HCT116 (cell line): ENCODE data around the gene ANKRD63. TPM values are rescaled to one million over a fixed set of nuclear protein-coding genes. Genes with fewer than 3 reads are reported as not detected.

ENCODE experiments used
- ATAC-seq: fragments of 200-7000 bp; cut with Tn5 transposase; 2 replicates; pipeline ENCODE4 v1.9.1; 2020; ENCODE audit warnings: mild to moderate bottlenecking, moderate library complexity
- BruUV-seq: library from RNA; stranded (reverse); fragments of 400-500 nt; replicated peaks from 2 replicates; lab custom pipeline; 2021; lab: Mats Ljungman, UMichigan
- CTCF ChIA-PET: fragments of 300-600 bp; sonication (Branson Sonifier 250); formaldehyde crosslinking; loops from one replicate; lab custom pipeline; 2021; ENCODE audit warnings: antibody characterized with exemption; lab: Charles Lee
- POLR2A ChIA-PET: fragments of 300-600, 350-600 bp; sonication (Branson Sonifier 250); formaldehyde crosslinking; loops from one replicate; lab custom pipeline; 2021; ENCODE audit warnings: antibody characterized with exemption; lab: Charles Lee
- RAD21 ChIA-PET, 2 experiments: fragments of 300-600 bp; sonication (Branson Sonifier 250); formaldehyde crosslinking; loops; one replicate each; lab custom pipeline; 2023; ENCODE audit warnings: low total read pairs in 2 of 2; ENCODE audit not compliant: uncharacterized antibody in 2 of 2, unreplicated experiment in 2 of 2, low non-redundant PET in 1 of 2; lab: Charles Lee
- DNase-seq: peaks from one replicate; pipeline ENCODE4 v3.0.0-alpha.2; 2010; ENCODE audit warnings: low read depth, low spot score
- H2AFZ ChIP-seq: fragments of 200-600 bp; shearing (Covaris generic), sonication (generic); 2 replicates; pipeline ENCODE4 v1.6.1; 2017; ENCODE audit warnings: low read depth, mixed run types, mixed read lengths, antibody characterized with exemption, low read length; ENCODE audit not compliant: poor library complexity, severe bottlenecking
- H3K27ac ChIP-seq: 2 replicates; pipeline ENCODE4 v1.5.1; 2012; ENCODE audit warnings: low read depth, low read length
- H3K27me3 ChIP-seq: fragments of 200-600 bp; sonication (generic); 2 replicates; pipeline ENCODE4 v1.6.1; 2016; ENCODE audit warnings: mixed run types, low read length, mixed read lengths; ENCODE audit not compliant: insufficient read depth
- H3K36me3 ChIP-seq, 2 experiments: fragments of 200-500 bp in 1 of 2; fragments of 200-600 bp in 1 of 2; sonication (Bioruptor generic) in 1 of 2; sonication (generic) in 1 of 2; 2 replicates each; pipeline versions ENCODE4 v1.5.1 to v1.6.1; 2014 to 2016; ENCODE audit warnings: low read length in 2 of 2, inconsistent platforms in 1 of 2, mixed read lengths in 1 of 2, mixed run types in 1 of 2; ENCODE audit not compliant: insufficient read depth in 2 of 2, control insufficient read depth in 1 of 2
- H3K4me1 ChIP-seq, 2 experiments: fragments of 200-600 bp in 1 of 2; sonication (generic) in 1 of 2; 2 replicates each; pipeline versions ENCODE4 v1.5.1 to v1.6.1; 2012 to 2017; ENCODE audit warnings: low read length in 2 of 2, inconsistent platforms in 1 of 2, mild to moderate bottlenecking in 1 of 2, mixed read lengths in 1 of 2, mixed run types in 1 of 2, moderate library complexity in 1 of 2; ENCODE audit not compliant: insufficient read depth in 2 of 2, control insufficient read depth in 1 of 2
- H3K4me2 ChIP-seq: fragments of 200-600 bp; sonication (generic); 2 replicates; pipeline ENCODE4 v1.6.1; 2017; ENCODE audit warnings: mixed run types, low read length, mixed read lengths
- H3K4me3 ChIP-seq, 2 experiments: fragments of 200-600 bp in 1 of 2; sonication (generic) in 1 of 2; replicated peaks in 1 of 2; 2 replicates each; pipeline ENCODE4 v1.5.1; 2011 to 2016; ENCODE audit warnings: low read length in 2 of 2, control low read depth in 1 of 2, low read depth in 1 of 2, mild to moderate bottlenecking in 1 of 2, mixed read lengths in 1 of 2, mixed run types in 1 of 2
- H3K79me2 ChIP-seq: fragments of 200-600 bp; sonication (generic); 2 replicates; pipeline ENCODE4 v1.6.1; 2017; ENCODE audit warnings: mild to moderate bottlenecking, mixed run types, low read length, moderate library complexity, mixed read lengths; ENCODE audit not compliant: insufficient read depth
- H3K9ac ChIP-seq: fragments of 200-600 bp; sonication (generic); 2 replicates; pipeline ENCODE4 v1.6.1; 2016; ENCODE audit warnings: low read length, mixed read lengths
- H3K9me2 ChIP-seq: fragments of 200-600 bp; sonication (generic), shearing (Covaris generic); 2 replicates; pipeline ENCODE4 v1.6.1; 2017; ENCODE audit warnings: mixed run types, mild to moderate bottlenecking, moderate library complexity; ENCODE audit not compliant: insufficient read depth
- H3K9me3 ChIP-seq, 2 experiments: fragments of 200-500 bp in 1 of 2; fragments of 200-600 bp in 1 of 2; sonication (Bioruptor generic) in 1 of 2; sonication (generic) in 1 of 2; 2 replicates each; pipeline ENCODE4 v1.6.1; 2014 to 2017; ENCODE audit warnings: low read length in 2 of 2, mixed read lengths in 2 of 2, inconsistent platforms in 1 of 2, low read depth in 1 of 2, mild to moderate bottlenecking in 1 of 2, mixed run types in 1 of 2, moderate library complexity in 1 of 2; ENCODE audit not compliant: control insufficient read depth in 1 of 2, insufficient read depth in 1 of 2
- H4K20me1 ChIP-seq: fragments of 200-600 bp; sonication (generic), shearing (Covaris generic); 2 replicates; pipeline ENCODE4 v1.6.1; 2017; ENCODE audit warnings: mixed run types, mild to moderate bottlenecking, moderate library complexity; ENCODE audit not compliant: insufficient read depth
- CBX3 ChIP-seq: IDR thresholded peaks from 2 replicates; pipeline ENCODE4 v1.6.1; 2012; ENCODE audit warnings: low read depth
- CEBPB ChIP-seq: IDR thresholded peaks from 2 replicates; pipeline ENCODE4 v1.6.1; 2012; ENCODE audit warnings: low read depth
- EGR1 ChIP-seq: IDR thresholded peaks from 2 replicates; pipeline ENCODE4 v1.6.1; 2012; ENCODE audit warnings: low read depth
- ELF1 ChIP-seq: IDR thresholded peaks from 2 replicates; pipeline ENCODE4 v1.6.1; 2012; ENCODE audit warnings: low read depth, borderline replicate concordance
- EZH2 ChIP-seq: fragments of 200-600 bp; sonication (generic); IDR thresholded peaks from 2 replicates; pipeline ENCODE4 v1.6.1; 2017; ENCODE audit warnings: antibody characterized with exemption, mixed run types
- EZH2phosphoT487 ChIP-seq: fragments of 200-600 bp; IDR thresholded peaks from 2 replicates; pipeline ENCODE4 v1.6.1; 2018; ENCODE audit warnings: antibody characterized with exemption, borderline replicate concordance
- FOSL1 ChIP-seq: IDR thresholded peaks from 2 replicates; pipeline ENCODE4 v1.6.1; 2012; ENCODE audit warnings: low read depth
- POLR2A ChIP-seq: IDR thresholded peaks from 2 replicates; pipeline ENCODE4 v1.7.0; 2011; ENCODE audit warnings: borderline replicate concordance; ENCODE audit not compliant: insufficient read depth, insufficient read length; ENCODE audit errors: extremely low read depth
- POLR2AphosphoS5 ChIP-seq: IDR thresholded peaks from 2 replicates; pipeline ENCODE4 v1.6.1; 2011; ENCODE audit warnings: mild to moderate bottlenecking, low read depth, low read length, moderate library complexity
- RAD21 ChIP-seq: IDR thresholded peaks from 2 replicates; pipeline ENCODE4 v1.6.1; 2012; ENCODE audit warnings: low read depth, mild to moderate bottlenecking
- SIN3A ChIP-seq: IDR thresholded peaks from 2 replicates; pipeline ENCODE4 v1.6.1; 2012; ENCODE audit warnings: low read depth
- SRF ChIP-seq: IDR thresholded peaks from 2 replicates; pipeline ENCODE4 v1.6.1; 2012; ENCODE audit warnings: low read depth
- YY1 ChIP-seq: IDR thresholded peaks from 2 replicates; pipeline ENCODE4 v1.6.1; 2011; ENCODE audit warnings: low read length, low read depth, moderate library complexity, mild to moderate bottlenecking; ENCODE audit not compliant: insufficient replicate concordance; ENCODE audit errors: extremely low read depth
- ZFX ChIP-seq: fragments of 450-650 bp; IDR thresholded peaks from 2 replicates; pipeline ENCODE4 v1.6.1; 2017
- ZNF274 ChIP-seq: fragments of 200-500 bp; sonication (Bioruptor generic); IDR thresholded peaks from 2 replicates; pipeline ENCODE4 v1.6.1; 2014; ENCODE audit warnings: mild to moderate bottlenecking, low read depth, low read length, inconsistent platforms
- intact Hi-C: fragments of 100-400 bp; cut with micrococcal nuclease; formaldehyde crosslinking; loops from 2 replicates; pipeline ENCODE4 v1.10.0; 2022
- total RNA-seq: library from RNA; stranded (reverse); gene quantifications from one replicate; pipeline ENCODE4 v1.2.1, GENCODE V29; 2021; ENCODE audit not compliant: unreplicated experiment
- TF ChIP-seq, protein P1 (sequence below): IDR thresholded peaks from 2 replicates; pipeline ENCODE4 v1.6.1; 2011; ENCODE audit warnings: mild to moderate bottlenecking, low read length, moderate library complexity; ENCODE audit not compliant: insufficient replicate concordance; ENCODE audit errors: extremely low read depth
- TF ChIP-seq, protein P2 (sequence below): IDR thresholded peaks from 2 replicates; pipeline ENCODE4 v1.6.1; 2012
- TF ChIP-seq, protein P3 (sequence below), 3 experiments: fragments of 200-600 bp in 1 of 3; sonication (generic) in 1 of 3; IDR thresholded peaks in 2 of 3; conservative IDR thresholded peaks in 1 of 3; 2 replicates each; pipeline ENCODE4 v1.5.1; 2012 to 2017; ENCODE audit warnings: low read depth in 2 of 3, low read length in 2 of 3, antibody characterized with exemption in 1 of 3, borderline replicate concordance in 1 of 3, control low read depth in 1 of 3, mild to moderate bottlenecking in 1 of 3, mixed read lengths in 1 of 3, mixed run types in 1 of 3, moderate library complexity in 1 of 3; ENCODE audit not compliant: insufficient read depth in 1 of 3
- TF ChIP-seq, protein P4 (sequence below): IDR thresholded peaks from 2 replicates; pipeline ENCODE4 v1.6.1; 2012
- TF ChIP-seq, protein P5 (sequence below): IDR thresholded peaks from 2 replicates; pipeline ENCODE4 v1.6.1; 2012; ENCODE audit warnings: low read depth

ANKRD63 gene
- total RNA-seq, 1 experiment from 2014 or later = 0.89 TPM

DNA sequence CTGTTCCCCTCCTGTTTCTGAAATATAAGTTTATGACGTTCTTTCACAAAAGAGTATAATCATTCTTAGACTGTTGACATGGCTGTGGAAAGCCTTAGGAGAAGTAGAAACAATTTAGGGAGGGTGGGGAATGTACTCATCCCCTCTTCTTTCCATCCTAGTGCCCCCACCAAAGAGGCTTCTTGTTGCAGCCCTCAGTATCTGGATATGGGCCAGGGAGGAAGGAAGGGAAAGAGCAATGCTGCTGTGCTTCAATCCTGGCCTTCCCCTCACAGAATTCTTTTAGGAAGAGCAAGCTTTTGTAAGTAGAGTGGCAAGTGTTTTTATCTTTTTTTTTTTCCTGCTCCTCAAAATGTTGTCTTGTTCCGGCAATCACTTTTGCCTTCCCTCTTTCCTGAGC is 42.3 kb upstream of the ANKRD63 start:
- TSS peak; percentile 54 for BruUV-seq

More for the DNA sequence above, 42.3 kb upstream of the ANKRD63 start:
- ChIA-PET POLR2A (interaction anchor here (2.3 kb wide), 1 partner anchor 13 kb away, joined by 6 read pairs; no protein-coding TSS in a partner anchor), RAD21 (no interaction called here), CTCF (interaction anchor here (5.9 kb wide), 1 partner anchor 14 kb away, joined by 55 read pairs; the partner anchor contains the start of gene CCDC9B)
- H3K36me3 ChIP-seq = no peaks in the 10 kb centered on the region
- ATAC-seq = no peak
- no peak overlapping the region for H3K27ac ChIP-seq
- H3K9ac ChIP-seq = no peak overlapping the region
- H3K4me2 ChIP-seq = no peak overlapping the region
- H3K4me1 ChIP-seq = peaks cover 4 to 18% of the 10 kb centered on the region in 2 experiments; a peak in 3 of 4 replicates
- no peaks in the 10 kb centered on the region for H3K27me3 ChIP-seq
- no peaks in the 10 kb centered on the region for H3K9me2 ChIP-seq
- H3K4me3 ChIP-seq = no peak overlapping the region
- no peaks in the 10 kb centered on the region for H4K20me1 ChIP-seq
- no peak overlapping the region for H2AFZ ChIP-seq
- intact Hi-C loops = no loop called here
- no peak for DNase-seq
- no peak for TF ChIP-seq ZNF274
- no peak for TF ChIP-seq CEBPB
- no peak for TF ChIP-seq FOSL1
- TF ChIP-seq EGR1 = no peak
- TF ChIP-seq, protein P1, sequence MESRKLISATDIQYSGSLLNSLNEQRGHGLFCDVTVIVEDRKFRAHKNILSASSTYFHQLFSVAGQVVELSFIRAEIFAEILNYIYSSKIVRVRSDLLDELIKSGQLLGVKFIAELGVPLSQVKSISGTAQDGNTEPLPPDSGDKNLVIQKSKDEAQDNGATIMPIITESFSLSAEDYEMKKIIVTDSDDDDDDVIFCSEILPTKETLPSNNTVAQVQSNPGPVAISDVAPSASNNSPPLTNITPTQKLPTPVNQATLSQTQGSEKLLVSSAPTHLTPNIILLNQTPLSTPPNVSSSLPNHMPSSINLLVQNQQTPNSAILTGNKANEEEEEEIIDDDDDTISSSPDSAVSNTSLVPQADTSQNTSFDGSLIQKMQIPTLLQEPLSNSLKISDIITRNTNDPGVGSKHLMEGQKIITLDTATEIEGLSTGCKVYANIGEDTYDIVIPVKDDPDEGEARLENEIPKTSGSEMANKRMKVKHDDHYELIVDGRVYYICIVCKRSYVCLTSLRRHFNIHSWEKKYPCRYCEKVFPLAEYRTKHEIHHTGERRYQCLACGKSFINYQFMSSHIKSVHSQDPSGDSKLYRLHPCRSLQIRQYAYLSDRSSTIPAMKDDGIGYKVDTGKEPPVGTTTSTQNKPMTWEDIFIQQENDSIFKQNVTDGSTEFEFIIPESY = no peak
- TF ChIP-seq EZH2 = no peak
- TF ChIP-seq, protein P2, sequence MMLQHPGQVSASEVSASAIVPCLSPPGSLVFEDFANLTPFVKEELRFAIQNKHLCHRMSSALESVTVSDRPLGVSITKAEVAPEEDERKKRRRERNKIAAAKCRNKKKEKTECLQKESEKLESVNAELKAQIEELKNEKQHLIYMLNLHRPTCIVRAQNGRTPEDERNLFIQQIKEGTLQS = no peak
- no peak for TF ChIP-seq ELF1
- TF ChIP-seq YY1 = no peak
- no peak for TF ChIP-seq ZFX
- TF ChIP-seq POLR2A = no peak
- TF ChIP-seq, protein P3, sequence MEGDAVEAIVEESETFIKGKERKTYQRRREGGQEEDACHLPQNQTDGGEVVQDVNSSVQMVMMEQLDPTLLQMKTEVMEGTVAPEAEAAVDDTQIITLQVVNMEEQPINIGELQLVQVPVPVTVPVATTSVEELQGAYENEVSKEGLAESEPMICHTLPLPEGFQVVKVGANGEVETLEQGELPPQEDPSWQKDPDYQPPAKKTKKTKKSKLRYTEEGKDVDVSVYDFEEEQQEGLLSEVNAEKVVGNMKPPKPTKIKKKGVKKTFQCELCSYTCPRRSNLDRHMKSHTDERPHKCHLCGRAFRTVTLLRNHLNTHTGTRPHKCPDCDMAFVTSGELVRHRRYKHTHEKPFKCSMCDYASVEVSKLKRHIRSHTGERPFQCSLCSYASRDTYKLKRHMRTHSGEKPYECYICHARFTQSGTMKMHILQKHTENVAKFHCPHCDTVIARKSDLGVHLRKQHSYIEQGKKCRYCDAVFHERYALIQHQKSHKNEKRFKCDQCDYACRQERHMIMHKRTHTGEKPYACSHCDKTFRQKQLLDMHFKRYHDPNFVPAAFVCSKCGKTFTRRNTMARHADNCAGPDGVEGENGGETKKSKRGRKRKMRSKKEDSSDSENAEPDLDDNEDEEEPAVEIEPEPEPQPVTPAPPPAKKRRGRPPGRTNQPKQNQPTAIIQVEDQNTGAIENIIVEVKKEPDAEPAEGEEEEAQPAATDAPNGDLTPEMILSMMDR (IDR thresholded peaks at IDR 0.05 in 2 of 3, conservative IDR thresholded peaks at IDR 0.05 in 1 of 3; ENCODE audit: borderline replicate concordance in 1 of 3, insufficient read depth in 1 of 3, low read depth in 2 of 3, low read length in 2 of 3) = no peak
- no peak for TF ChIP-seq RAD21
- no peak for TF ChIP-seq SIN3A
- TF ChIP-seq, protein P4, sequence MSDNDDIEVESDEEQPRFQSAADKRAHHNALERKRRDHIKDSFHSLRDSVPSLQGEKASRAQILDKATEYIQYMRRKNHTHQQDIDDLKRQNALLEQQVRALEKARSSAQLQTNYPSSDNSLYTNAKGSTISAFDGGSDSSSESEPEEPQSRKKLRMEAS = no peak
- TF ChIP-seq CBX3 = no peak
- no peak for TF ChIP-seq SRF
- TF ChIP-seq, protein P5, sequence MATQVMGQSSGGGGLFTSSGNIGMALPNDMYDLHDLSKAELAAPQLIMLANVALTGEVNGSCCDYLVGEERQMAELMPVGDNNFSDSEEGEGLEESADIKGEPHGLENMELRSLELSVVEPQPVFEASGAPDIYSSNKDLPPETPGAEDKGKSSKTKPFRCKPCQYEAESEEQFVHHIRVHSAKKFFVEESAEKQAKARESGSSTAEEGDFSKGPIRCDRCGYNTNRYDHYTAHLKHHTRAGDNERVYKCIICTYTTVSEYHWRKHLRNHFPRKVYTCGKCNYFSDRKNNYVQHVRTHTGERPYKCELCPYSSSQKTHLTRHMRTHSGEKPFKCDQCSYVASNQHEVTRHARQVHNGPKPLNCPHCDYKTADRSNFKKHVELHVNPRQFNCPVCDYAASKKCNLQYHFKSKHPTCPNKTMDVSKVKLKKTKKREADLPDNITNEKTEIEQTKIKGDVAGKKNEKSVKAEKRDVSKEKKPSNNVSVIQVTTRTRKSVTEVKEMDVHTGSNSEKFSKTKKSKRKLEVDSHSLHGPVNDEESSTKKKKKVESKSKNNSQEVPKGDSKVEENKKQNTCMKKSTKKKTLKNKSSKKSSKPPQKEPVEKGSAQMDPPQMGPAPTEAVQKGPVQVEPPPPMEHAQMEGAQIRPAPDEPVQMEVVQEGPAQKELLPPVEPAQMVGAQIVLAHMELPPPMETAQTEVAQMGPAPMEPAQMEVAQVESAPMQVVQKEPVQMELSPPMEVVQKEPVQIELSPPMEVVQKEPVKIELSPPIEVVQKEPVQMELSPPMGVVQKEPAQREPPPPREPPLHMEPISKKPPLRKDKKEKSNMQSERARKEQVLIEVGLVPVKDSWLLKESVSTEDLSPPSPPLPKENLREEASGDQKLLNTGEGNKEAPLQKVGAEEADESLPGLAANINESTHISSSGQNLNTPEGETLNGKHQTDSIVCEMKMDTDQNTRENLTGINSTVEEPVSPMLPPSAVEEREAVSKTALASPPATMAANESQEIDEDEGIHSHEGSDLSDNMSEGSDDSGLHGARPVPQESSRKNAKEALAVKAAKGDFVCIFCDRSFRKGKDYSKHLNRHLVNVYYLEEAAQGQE = no peak
- TF ChIP-seq POLR2AphosphoS5 = no peak
- no peak for TF ChIP-seq EZH2phosphoT487
- TF ChIP-seq, all 23 proteins: peak for 0
- Histone ChIP-seq H3K9me3 (no peaks in the 10 kb centered on the region), H3K79me2 (no peaks in the 10 kb centered on the region)
